DOHH2 (cell line): ENCODE measurements around the gene NEURL1B.

Source experiments
- H3F3A ChIP-seq: fragments of 200-600 bp; sonication (generic), shearing (Covaris generic); 2 replicates; pipeline ENCODE4 v1.6.0; 2016; ENCODE audit warnings: antibody characterized with exemption, mild to moderate bottlenecking; ENCODE audit not compliant: control insufficient read depth, insufficient read depth
- H3K27ac ChIP-seq: fragments of 200-600 bp; sonication (generic); 2 replicates; pipeline ENCODE4 v1.5.1; 2014; ENCODE audit warnings: low read depth, mild to moderate bottlenecking, low read length, moderate library complexity
- H3K27me3 ChIP-seq: fragments of 200-600 bp; sonication (generic); 2 replicates; pipeline ENCODE4 v1.6.1; 2014; ENCODE audit warnings: mild to moderate bottlenecking, low read length, mixed read lengths; ENCODE audit not compliant: control insufficient read depth
- H3K36me3 ChIP-seq: fragments of 200-600 bp; sonication (generic); 2 replicates; pipeline ENCODE4 v1.6.1; 2014; ENCODE audit warnings: mild to moderate bottlenecking, low read length, moderate library complexity, mixed read lengths; ENCODE audit not compliant: control insufficient read depth
- H3K4me1 ChIP-seq: fragments of 200-600 bp; sonication (generic); 2 replicates; pipeline ENCODE4 v1.6.1; 2014; ENCODE audit warnings: mild to moderate bottlenecking, low read length, mixed read lengths; ENCODE audit not compliant: control insufficient read depth
- H3K4me2 ChIP-seq: fragments of 200-600 bp; sonication (generic); 2 replicates; pipeline ENCODE4 v1.6.0; 2014; ENCODE audit warnings: mild to moderate bottlenecking, low read length, moderate library complexity
- H3K4me3 ChIP-seq: fragments of 200-600 bp; sonication (generic); 2 replicates; pipeline ENCODE4 v1.5.1; 2014; ENCODE audit warnings: mild to moderate bottlenecking, low read length, mixed read lengths
- H3K79me2 ChIP-seq: fragments of 200-600 bp; sonication (generic); 2 replicates; pipeline ENCODE4 v1.6.1; 2014; ENCODE audit warnings: mild to moderate bottlenecking, low read length, mixed read lengths; ENCODE audit not compliant: control insufficient read depth
- H3K9me2 ChIP-seq: fragments of 200-600 bp; sonication (generic); replicated peaks from 2 replicates; pipeline ENCODE4 v1.6.1; 2014; ENCODE audit warnings: mild to moderate bottlenecking, low read length, mixed read lengths; ENCODE audit not compliant: control insufficient read depth
- H3K9me3 ChIP-seq: fragments of 200-600 bp; sonication (generic); 2 replicates; pipeline ENCODE4 v1.6.1; 2014; ENCODE audit warnings: antibody characterized with exemption, low read length, mixed read lengths; ENCODE audit not compliant: control insufficient read depth, insufficient read depth
- H4K20me1 ChIP-seq: fragments of 200-600 bp; sonication (generic); 2 replicates; pipeline ENCODE4 v1.6.0; 2014; ENCODE audit warnings: low read depth, mild to moderate bottlenecking, antibody characterized with exemption, low read length, moderate library complexity; ENCODE audit not compliant: control insufficient read depth, insufficient read depth
- EZH2phosphoT487 ChIP-seq: fragments of 200-600 bp; sonication (generic); IDR thresholded peaks from 2 replicates; pipeline ENCODE4 v1.6.1; 2017; ENCODE audit warnings: borderline replicate concordance, mild to moderate bottlenecking, antibody characterized with exemption, low read length, moderate library complexity, mixed read lengths
- TF ChIP-seq, protein P1 (sequence below): fragments of 200-600 bp; sonication (generic); IDR thresholded peaks from one replicate; pipeline ENCODE4 v1.5.1; 2014; ENCODE audit warnings: antibody characterized with exemption, mild to moderate bottlenecking, low read depth, low read length; ENCODE audit not compliant: poor library complexity, severe bottlenecking

The NEURL1B gene

DNA sequence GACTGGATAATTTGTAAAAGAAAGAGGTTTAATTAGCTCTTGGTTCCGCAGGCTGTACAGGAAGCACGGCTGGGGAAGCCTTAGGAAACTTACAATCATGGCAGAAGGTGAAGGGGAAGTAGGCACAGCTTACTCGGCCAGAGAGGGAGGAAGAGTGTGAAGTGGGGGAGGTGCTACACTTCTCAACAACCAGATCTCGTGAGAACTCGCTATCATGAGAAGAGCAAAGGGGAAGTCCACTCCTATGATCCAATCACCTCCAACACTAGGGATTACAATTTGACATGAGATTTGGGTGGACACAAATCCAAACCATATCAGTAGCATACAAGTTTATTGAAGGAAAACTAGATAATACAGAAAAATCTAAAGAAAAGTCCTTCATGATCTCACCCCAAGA, 39.9 kb downstream of the NEURL1B start:
- no peaks in the 10 kb centered on the region for H3K9me2 ChIP-seq
- no peaks in the 10 kb centered on the region for H4K20me1 ChIP-seq
- no peak overlapping the region for H3K27ac ChIP-seq
- no peaks in the 10 kb centered on the region for H3K9me3 ChIP-seq
- 0 out of 2 replicates have a peak overlapping the region, but pooled peaks have one; percentile 0 for H3K4me2 ChIP-seq
- no peak overlapping the region for H3K4me3 ChIP-seq
- no peaks in the 10 kb centered on the region for H3K36me3 ChIP-seq
- H3K4me1 ChIP-seq: peaks cover 6% of the 10 kb centered on the region
- no peaks in the 10 kb centered on the region for H3F3A ChIP-seq
- TF ChIP-seq, protein P1, sequence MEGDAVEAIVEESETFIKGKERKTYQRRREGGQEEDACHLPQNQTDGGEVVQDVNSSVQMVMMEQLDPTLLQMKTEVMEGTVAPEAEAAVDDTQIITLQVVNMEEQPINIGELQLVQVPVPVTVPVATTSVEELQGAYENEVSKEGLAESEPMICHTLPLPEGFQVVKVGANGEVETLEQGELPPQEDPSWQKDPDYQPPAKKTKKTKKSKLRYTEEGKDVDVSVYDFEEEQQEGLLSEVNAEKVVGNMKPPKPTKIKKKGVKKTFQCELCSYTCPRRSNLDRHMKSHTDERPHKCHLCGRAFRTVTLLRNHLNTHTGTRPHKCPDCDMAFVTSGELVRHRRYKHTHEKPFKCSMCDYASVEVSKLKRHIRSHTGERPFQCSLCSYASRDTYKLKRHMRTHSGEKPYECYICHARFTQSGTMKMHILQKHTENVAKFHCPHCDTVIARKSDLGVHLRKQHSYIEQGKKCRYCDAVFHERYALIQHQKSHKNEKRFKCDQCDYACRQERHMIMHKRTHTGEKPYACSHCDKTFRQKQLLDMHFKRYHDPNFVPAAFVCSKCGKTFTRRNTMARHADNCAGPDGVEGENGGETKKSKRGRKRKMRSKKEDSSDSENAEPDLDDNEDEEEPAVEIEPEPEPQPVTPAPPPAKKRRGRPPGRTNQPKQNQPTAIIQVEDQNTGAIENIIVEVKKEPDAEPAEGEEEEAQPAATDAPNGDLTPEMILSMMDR: no peak
- no peak for TF ChIP-seq EZH2phosphoT487
- H3K79me2 ChIP-seq: no peaks in the 10 kb centered on the region
- H3K27me3 ChIP-seq: no peaks in the 10 kb centered on the region

DNA sequence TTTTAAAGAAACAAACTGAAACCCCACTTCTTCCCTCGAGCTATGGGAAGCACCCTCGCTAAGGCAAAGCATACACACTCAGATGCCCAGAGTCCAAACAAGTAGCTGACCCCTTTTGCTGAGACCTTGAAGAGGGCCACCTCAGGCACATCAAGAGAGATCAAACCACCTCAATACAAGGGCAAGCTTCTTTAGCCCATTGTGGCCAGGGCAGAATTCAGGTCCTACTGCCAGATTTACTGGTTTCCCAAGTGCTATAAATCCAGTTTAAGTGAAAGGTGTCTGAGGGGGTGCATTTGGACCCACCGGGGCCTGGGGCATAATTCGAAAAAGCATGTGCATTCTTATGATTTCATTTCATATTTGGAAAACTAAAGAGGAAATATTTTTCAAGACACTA, 40.4 kb downstream of the NEURL1B start:
- Histone ChIP-seq H3K4me3 (no peak overlapping the region), H3K4me2 (no peak overlapping the region), H4K20me1 (no peaks in the 10 kb centered on the region), H3K9me2 (no peaks in the 10 kb centered on the region), H3K9me3 (no peaks in the 10 kb centered on the region), H3K79me2 (no peaks in the 10 kb centered on the region), H3K27me3 (no peaks in the 10 kb centered on the region), H3K4me1 (peaks cover 6% of the 10 kb centered on the region), H3K27ac (no peak overlapping the region), H3K36me3 (no peaks in the 10 kb centered on the region), H3F3A (no peaks in the 10 kb centered on the region)
- TF ChIP-seq, protein P1: no peak
- TF ChIP-seq EZH2phosphoT487: no peak

DNA sequence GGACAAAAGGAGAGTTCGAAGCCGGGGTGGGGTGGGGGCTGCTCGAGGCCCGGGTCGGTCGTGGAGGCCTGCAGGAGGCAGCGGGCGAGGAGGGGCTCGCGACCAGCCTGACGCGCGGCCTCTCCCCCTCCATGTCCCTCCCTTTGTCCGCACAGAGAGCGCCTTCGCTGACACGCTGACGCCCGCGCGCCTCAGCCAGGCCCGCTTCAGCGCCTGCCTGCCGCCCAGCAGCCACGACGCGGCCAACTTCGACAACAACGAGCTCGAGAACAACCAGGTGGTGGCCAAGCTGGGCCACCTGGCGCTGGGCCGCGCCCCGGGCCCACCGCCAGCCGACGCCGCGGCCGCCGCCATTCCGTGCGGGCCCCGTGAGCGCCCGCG, 42.2 kb downstream of the NEURL1B start:
- no peak overlapping the region for H3K4me3 ChIP-seq

More for the DNA sequence above, 42.2 kb downstream of the NEURL1B start:
- no peak overlapping the region for H3K27ac ChIP-seq
- no peaks in the 10 kb centered on the region for H3K9me2 ChIP-seq
- TF ChIP-seq EZH2phosphoT487: no peak
- TF ChIP-seq, protein P1: no peak
- H3K9me3 ChIP-seq: no peaks in the 10 kb centered on the region
- H3K27me3 ChIP-seq: no peaks in the 10 kb centered on the region
- no peaks in the 10 kb centered on the region for H3F3A ChIP-seq
- H3K79me2 ChIP-seq: no peaks in the 10 kb centered on the region
- peaks cover 7% of the 10 kb centered on the region for H3K4me1 ChIP-seq
- no peaks in the 10 kb centered on the region for H4K20me1 ChIP-seq
- no peak overlapping the region for H3K4me2 ChIP-seq
- no peaks in the 10 kb centered on the region for H3K36me3 ChIP-seq
